Measurements from ENCODE around the gene SLC35G6.
A peak's percentile ranks its signal among the peaks of the same experiment; 100 is the strongest.
"Not testable (repeated sequence)": the region's sequence is repeated elsewhere in the genome, so short reads cannot be mapped to it uniquely, and the experiment has no call there.

The SLC35G6 gene

GRCh38 chr17:7481275-7481674 lies at the start of gene SLC35G6:
TSS of gene SLC35G6 (plus strand) at chr17:7481446. CDS start at chr17:7481517, 71 bp downstream.
- not testable (repeated sequence) for DNase-seq

- DNase-seq, result no peak
These were observed 49.0 kb upstream of the SLC35G6 start for GRCh38 chr17:7432296-7432695.

GRCh38 chr17:7435676-7436555 lies 45.3 kb upstream of the SLC35G6 start:
- peak; percentile 69 for DNase-seq

- peak; percentile 74 for DNase-seq
These were observed 44.5 kb upstream of the SLC35G6 start for GRCh38 chr17:7436556-7437368.

GRCh38 chr17:7437369-7437863 lies 43.8 kb upstream of the SLC35G6 start:
- no peak for DNase-seq

GRCh38 chr17:7437950-7438614 lies 43.2 kb upstream of the SLC35G6 start:
- peak; percentile 41 for DNase-seq

- no peak for DNase-seq
These were observed 42.4 kb upstream of the SLC35G6 start for GRCh38 chr17:7438656-7439460.

GRCh38 chr17:7439462-7440112 lies 41.7 kb upstream of the SLC35G6 start, which contains the start of gene FGF11:
TSS of gene FGF11 (plus strand) at chr17:7439512. CDS start at chr17:7439621, 109 bp downstream.
- DNase-seq, result no peak

- DNase-seq, result no peak
These were observed 41.0 kb upstream of the SLC35G6 start for GRCh38 chr17:7440113-7440833.

- no peak for DNase-seq
These were observed 40.4 kb upstream of the SLC35G6 start for GRCh38 chr17:7440834-7441195.

GRCh38 chr17:7441266-7441665 lies 40.0 kb upstream of the SLC35G6 start:
- DNase-seq, result no peak

GRCh38 chr17:7442142-7442541 lies 39.1 kb upstream of the SLC35G6 start:
- no peak for DNase-seq

- DNase-seq, result no peak
These were observed 37.5 kb upstream of the SLC35G6 start for GRCh38 chr17:7443499-7444485.

- no peak for DNase-seq
These were observed 36.3 kb upstream of the SLC35G6 start, which contains the start of gene CHRNB1 for GRCh38 chr17:7444682-7445618. TSS of gene CHRNB1 (plus strand) at chr17:7445061. CDS start at chr17:7445128, 67 bp downstream.

GRCh38 chr17:7445619-7445968 lies 35.7 kb upstream of the SLC35G6 start:
- no peak for DNase-seq

- no peak for DNase-seq
These were observed 32.8 kb upstream of the SLC35G6 start for GRCh38 chr17:7448461-7448860.

- peak; percentile 20 for DNase-seq
These were observed 21.2 kb upstream of the SLC35G6 start for GRCh38 chr17:7459961-7460545.

Data from MV-4-11 (cell line).